Hematopoietic multipotent progenitor cell treated with erythropoietin and hydrocortisone succinate and interleukin-3 and kit ligand, for 15 days (in vitro differentiated cells): ENCODE results near the gene SPEG.
"Not testable (repeated sequence)": the region's sequence is repeated elsewhere in the genome, so short reads cannot be mapped to it uniquely, and the experiment has no call there.

Experiments
- DNase-seq: peaks from one replicate; pipeline ENCODE4 v3.0.0-alpha.2; 2015; ENCODE audit warnings: low spot score

Gene SPEG

GRCh38 chr2:219405451-219405850, 29.2 kb upstream of the SPEG start:
- DNase-seq = no peak

DNA sequence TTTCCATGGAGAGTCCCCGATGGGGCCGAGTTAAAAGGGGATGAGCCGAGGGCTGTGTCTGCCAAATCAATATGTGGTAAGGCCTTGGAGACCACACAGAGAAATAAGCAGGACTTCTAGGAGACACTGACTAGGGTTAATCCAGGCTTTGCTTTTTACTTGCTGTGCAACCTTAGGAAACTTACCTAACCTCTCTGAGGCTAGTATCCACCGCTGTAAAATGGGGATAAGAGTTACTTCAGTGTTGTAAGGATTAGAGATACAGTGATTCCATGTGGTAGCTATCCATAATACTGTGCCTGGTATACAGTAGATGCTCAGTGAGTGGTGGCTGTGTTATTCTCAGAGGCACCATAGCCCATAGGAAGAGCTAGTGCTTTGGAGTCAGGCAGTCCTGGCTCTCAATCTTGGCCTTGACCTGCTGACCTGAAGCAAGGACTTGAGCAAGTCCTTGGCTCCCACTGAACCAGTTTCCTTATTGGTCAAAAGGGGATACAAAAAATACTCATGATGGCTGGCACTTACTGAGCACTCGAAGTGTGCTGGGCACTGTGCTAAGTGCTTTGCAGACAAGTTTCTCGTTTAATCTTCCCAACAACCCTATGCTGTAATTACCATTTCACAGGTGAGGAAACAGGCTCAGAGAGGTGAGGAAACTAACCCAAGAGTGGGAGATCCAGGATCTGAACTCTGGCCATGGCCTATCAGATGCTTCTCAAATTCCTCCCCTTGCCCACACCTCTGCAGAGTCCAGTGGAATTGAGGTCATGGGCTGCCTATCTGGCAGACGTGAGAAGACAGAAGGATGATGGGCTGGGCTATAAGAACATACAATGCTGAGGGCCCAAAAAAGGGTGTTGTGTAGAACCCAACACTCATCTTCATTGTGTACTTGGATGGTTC, 28.4 kb upstream of the SPEG start:
- DNase-seq = no peak

DNA sequence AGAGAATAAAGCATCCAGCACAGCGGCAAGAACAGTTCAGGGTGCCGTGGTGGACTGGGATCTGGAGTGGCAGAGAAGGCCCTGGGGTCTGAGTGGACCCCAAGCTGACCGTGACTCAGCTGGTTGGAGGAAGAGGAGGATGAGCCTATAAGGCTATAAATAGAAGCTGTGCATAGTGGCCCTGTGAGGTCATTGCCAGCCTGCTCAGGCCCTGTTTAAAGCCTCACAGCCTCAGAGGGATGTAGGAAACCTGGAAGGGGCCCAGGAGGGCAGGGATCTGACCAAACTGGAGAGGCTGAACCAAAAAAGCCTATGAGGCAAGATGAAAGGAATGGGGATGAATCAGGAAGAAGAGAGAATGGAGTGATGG, 27.8 kb upstream of the SPEG start:
- DNase-seq = no peak

GRCh38 chr2:219407343-219407742, 27.3 kb upstream of the SPEG start:
- not testable (repeated sequence) for DNase-seq

DNA sequence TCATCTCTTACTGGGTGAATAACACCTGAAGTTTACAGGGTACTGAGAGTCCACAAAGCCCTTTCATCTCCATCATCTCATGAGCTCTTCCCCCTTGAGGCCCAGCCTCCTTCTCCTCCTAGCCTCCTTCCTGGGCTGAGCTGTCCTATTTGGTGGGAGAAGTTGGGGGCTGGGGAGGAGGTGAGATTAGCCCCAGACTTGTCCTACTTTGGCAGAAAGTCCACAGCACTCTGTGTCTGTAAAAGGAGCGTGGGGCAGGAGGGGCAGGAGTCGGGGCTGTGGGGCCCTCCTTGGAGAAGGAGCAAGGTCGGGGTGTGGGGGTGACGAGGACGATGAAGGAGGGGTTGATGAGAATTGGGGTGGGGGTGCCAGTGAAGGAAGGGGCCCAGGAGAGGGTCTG, 26.4 kb upstream of the SPEG start:
- no peak for DNase-seq

GRCh38 chr2:219408631-219409030, 26.0 kb upstream of the SPEG start:
- no peak for DNase-seq

DNA sequence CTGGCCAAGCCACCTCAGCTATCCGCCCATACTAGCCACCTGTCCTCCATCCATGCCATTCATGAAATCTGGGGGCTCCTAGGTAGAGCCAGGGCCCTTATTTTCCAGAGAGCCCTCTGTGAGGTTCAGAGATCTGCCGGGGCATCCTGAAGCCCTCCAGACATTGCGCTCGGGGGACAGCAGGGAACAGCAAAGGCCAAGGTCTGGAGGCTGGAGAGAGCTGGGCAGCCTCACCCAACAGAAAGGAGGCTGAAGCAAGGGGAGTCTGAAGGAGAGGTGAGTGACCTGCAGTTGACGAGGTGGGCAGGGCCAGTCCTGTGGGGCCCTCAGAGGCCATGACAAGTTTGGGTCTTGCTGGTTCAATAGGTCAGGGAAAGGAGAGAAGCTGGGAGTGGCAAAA, 25.0 kb upstream of the SPEG start:
- no peak for DNase-seq

GRCh38 chr2:219410390-219410789, 24.3 kb upstream of the SPEG start:
- no peak for DNase-seq

- DNase-seq = no peak
Measured at GRCh38 chr2:219414857-219415256, 19.8 kb upstream of the SPEG start.

- DNase-seq = no peak
Measured at GRCh38 chr2:219415580-219416234, 18.9 kb upstream of the SPEG start.

GRCh38 chr2:219416235-219416602, 18.4 kb upstream of the SPEG start:
- no peak for DNase-seq

GRCh38 chr2:219416938-219417337, 17.7 kb upstream of the SPEG start:
- no peak for DNase-seq

DNA sequence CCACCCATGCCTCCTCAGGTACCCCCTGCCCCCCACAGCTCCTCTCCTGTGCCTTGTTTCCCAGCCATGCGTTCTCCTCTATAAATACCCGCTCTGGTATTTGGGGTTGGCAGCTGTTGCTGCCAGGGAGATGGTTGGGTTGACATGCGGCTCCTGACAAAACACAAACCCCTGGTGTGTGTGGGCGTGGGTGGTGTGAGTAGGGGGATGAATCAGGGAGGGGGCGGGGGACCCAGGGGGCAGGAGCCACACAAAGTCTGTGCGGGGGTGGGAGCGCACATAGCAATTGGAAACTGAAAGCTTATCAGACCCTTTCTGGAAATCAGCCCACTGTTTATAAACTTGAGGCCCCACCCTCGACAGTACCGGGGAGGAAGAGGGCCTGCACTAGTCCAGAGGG, 17.3 kb upstream of the SPEG start:
- DNase-seq = no peak

- DNase-seq = no peak
Measured at GRCh38 chr2:219418155-219419011, 16.3 kb upstream of the SPEG start, which contains the start of gene DES. TSS of gene DES (plus strand) at chr2:219418377. CDS start at chr2:219418463, 86 bp downstream.

GRCh38 chr2:219419012-219419324, 15.7 kb upstream of the SPEG start:
- DNase-seq = no peak

GRCh38 chr2:219419331-219420197, 15.1 kb upstream of the SPEG start:
- peak; percentile 17 for DNase-seq

DNA sequence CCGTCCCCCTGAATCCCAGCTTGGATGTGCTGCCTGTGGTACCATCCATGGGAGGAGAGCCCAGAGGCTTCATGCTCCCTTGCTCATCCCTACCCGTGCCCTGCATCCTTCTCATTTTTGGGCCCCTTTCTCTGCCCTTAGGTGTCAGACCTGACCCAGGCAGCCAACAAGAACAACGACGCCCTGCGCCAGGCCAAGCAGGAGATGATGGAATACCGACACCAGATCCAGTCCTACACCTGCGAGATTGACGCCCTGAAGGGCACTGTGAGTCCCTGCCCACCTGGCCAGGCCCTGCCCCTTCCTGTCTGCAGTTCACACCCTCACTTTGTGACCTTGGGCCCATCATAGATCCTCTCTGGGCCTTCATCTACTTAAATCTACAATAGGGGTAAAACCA, 14.0 kb upstream of the SPEG start:
- DNase-seq = no peak

DNA sequence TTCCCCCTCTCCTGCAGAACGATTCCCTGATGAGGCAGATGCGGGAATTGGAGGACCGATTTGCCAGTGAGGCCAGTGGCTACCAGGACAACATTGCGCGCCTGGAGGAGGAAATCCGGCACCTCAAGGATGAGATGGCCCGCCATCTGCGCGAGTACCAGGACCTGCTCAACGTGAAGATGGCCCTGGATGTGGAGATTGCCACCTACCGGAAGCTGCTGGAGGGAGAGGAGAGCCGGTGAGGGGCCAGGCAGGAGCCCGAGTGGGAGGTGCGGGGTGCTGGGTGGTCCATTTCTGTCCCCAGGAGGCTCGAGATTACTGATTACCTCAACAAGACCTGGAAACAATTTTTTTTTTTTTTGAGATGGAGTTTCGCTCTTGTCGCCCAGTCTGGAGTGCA, 13.3 kb upstream of the SPEG start:
- no peak for DNase-seq

DNA sequence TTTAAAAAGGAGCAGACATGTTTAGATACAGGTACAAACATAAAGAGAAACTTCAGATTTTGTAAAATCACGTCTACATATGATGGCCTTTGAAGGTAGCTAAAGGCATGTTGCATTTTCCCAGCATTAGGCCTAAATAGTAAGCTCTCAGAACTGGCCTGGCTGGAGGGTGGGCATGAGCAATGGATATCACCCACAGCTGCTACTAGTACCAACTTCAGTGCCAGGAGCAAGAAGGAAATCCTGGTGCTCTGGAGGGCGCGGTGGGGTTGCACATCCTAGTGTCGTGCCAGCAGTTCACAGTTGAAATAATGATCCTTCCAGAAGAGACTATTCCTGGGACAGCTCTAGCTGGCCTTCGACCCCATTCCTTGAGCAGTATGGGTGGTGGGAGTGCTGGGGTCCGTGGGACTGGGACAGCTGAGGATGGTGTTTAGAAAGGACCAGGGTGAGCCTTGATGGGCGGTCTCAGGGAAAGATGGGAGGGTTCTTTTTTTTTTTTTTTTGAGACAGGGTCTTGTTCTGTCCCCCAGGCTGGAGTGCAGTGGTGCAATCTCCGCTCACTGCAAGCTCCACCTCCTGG, 11.6 kb upstream of the SPEG start:
- DNase-seq = no peak

DNA sequence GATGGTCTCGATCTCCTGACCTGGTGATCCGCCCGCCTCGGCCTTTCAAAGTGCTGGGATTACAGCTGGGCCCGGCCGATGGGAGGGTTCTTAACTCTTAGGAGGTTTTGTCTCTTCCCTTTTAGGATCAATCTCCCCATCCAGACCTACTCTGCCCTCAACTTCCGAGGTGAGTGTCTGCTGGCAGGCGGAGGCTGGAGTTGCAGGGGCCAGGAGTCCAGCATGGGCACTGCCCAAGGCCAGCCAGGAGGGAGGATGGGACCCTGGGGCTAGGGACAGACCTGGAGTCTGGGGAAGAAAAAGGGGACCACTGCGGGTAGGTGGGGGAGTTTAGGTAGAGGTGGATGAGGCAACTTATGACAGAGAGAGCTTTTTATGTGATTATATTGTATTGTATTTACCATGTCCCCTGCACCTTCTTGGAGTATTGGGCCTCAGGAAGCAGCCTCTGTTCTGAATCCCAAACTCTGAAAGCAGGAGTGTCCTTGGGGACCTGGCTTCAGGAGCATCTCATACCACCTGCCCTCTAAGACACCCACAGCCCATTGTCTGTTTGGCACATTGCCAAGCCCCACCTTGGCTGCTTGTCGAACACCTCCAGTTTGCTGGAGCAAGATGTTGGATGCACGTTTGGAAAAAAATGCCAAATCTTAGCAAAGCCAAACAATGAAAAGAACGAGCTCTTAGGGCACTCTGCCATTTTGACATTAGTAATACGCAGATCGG, 10.8 kb upstream of the SPEG start:
- DNase-seq = no peak
